Measurements from ENCODE around the gene GLT6D1. TPM values are rescaled to one million over a fixed set of nuclear protein-coding genes. Genes with fewer than 3 reads are reported as not detected.

Gene GLT6D1
- total RNA-seq, 4 donors from 2014 or later = not detected

GRCh38 chr9:135610290-135611141, 28.8 kb downstream of the GLT6D1 start:
- H3K27ac ChIP-seq = no peak overlapping the region
- H3K27me3 ChIP-seq = peaks cover 0 to 29% of the 10 kb centered on the region in 2 donors
- no peaks in the 10 kb centered on the region for H3K4me1 ChIP-seq
- no peak overlapping the region for H3K4me3 ChIP-seq
- no peaks in the 10 kb centered on the region for H3K36me3 ChIP-seq
- TF ChIP-seq, protein P1, sequence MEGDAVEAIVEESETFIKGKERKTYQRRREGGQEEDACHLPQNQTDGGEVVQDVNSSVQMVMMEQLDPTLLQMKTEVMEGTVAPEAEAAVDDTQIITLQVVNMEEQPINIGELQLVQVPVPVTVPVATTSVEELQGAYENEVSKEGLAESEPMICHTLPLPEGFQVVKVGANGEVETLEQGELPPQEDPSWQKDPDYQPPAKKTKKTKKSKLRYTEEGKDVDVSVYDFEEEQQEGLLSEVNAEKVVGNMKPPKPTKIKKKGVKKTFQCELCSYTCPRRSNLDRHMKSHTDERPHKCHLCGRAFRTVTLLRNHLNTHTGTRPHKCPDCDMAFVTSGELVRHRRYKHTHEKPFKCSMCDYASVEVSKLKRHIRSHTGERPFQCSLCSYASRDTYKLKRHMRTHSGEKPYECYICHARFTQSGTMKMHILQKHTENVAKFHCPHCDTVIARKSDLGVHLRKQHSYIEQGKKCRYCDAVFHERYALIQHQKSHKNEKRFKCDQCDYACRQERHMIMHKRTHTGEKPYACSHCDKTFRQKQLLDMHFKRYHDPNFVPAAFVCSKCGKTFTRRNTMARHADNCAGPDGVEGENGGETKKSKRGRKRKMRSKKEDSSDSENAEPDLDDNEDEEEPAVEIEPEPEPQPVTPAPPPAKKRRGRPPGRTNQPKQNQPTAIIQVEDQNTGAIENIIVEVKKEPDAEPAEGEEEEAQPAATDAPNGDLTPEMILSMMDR (IDR thresholded peaks at IDR 0.05) = no peak
- TF ChIP-seq POLR2A (IDR thresholded peaks at IDR 0.05) (no peak), EP300 (IDR thresholded peaks at IDR 0.05) (no peak)
- no peaks in the 10 kb centered on the region for H3K9me3 ChIP-seq
- 77 to 80% methylated on average over 12 to 13 of the region's 13 CpGs for WGBS, 2 donors
- no peak for DNase-seq (ENCODE audit: low spot score in 2 of 2)

- H3K4me3 ChIP-seq = no peak overlapping the region
Observed at GRCh38 chr9:135609366-135609955, 29.9 kb downstream of the GLT6D1 start.

GRCh38 chr9:135608999-135609317, 30.4 kb downstream of the GLT6D1 start:
- Histone ChIP-seq H3K9me3 (no peaks in the 10 kb centered on the region), H3K27ac (no peak overlapping the region), H3K27me3 (peaks cover 0 to 21% of the 10 kb centered on the region in 2 donors), H3K36me3 (no peaks in the 10 kb centered on the region), H3K4me1 (no peaks in the 10 kb centered on the region), H3K4me3 (no peak overlapping the region)
- 67 to 77% methylated on average over 13 to 15 of the region's 15 CpGs for WGBS, 2 donors
- no peak for DNase-seq (ENCODE audit: low spot score in 2 of 2)
- TF ChIP-seq, protein P1 (IDR thresholded peaks at IDR 0.05) = no peak
- TF ChIP-seq EP300 (IDR thresholded peaks at IDR 0.05) (no peak), POLR2A (IDR thresholded peaks at IDR 0.05) (no peak)

More at GRCh38 chr9:135609366-135609955, 29.9 kb downstream of the GLT6D1 start:
- Histone ChIP-seq H3K4me1 (no peaks in the 10 kb centered on the region), H3K27ac (no peak overlapping the region), H3K36me3 (no peaks in the 10 kb centered on the region), H3K27me3 (peaks cover 0 to 21% of the 10 kb centered on the region in 2 donors), H3K9me3 (no peaks in the 10 kb centered on the region)
- WGBS, 2 donors = 71 to 75% methylated on average over 17 of the region's 17 CpGs
- no peak for DNase-seq (ENCODE audit: low spot score in 2 of 2)
- TF ChIP-seq EP300 (IDR thresholded peaks at IDR 0.05) (no peak), POLR2A (IDR thresholded peaks at IDR 0.05) (no peak)
- TF ChIP-seq, protein P1 (IDR thresholded peaks at IDR 0.05) = no peak

GRCh38 chr9:135608294-135608998, 30.9 kb downstream of the GLT6D1 start:
- Histone ChIP-seq H3K4me1 (no peaks in the 10 kb centered on the region), H3K9me3 (no peaks in the 10 kb centered on the region), H3K27me3 (peaks cover 0 to 22% of the 10 kb centered on the region in 2 donors), H3K4me3 (no peak overlapping the region), H3K27ac (no peak overlapping the region), H3K36me3 (no peaks in the 10 kb centered on the region)
- 85 to 88% methylated on average over 11 to 16 of the region's 22 CpGs for WGBS, 2 donors
- DNase-seq (ENCODE audit: low spot score in 2 of 2) = no peak
- no peak for TF ChIP-seq EP300 (IDR thresholded peaks at IDR 0.05)

DNA sequence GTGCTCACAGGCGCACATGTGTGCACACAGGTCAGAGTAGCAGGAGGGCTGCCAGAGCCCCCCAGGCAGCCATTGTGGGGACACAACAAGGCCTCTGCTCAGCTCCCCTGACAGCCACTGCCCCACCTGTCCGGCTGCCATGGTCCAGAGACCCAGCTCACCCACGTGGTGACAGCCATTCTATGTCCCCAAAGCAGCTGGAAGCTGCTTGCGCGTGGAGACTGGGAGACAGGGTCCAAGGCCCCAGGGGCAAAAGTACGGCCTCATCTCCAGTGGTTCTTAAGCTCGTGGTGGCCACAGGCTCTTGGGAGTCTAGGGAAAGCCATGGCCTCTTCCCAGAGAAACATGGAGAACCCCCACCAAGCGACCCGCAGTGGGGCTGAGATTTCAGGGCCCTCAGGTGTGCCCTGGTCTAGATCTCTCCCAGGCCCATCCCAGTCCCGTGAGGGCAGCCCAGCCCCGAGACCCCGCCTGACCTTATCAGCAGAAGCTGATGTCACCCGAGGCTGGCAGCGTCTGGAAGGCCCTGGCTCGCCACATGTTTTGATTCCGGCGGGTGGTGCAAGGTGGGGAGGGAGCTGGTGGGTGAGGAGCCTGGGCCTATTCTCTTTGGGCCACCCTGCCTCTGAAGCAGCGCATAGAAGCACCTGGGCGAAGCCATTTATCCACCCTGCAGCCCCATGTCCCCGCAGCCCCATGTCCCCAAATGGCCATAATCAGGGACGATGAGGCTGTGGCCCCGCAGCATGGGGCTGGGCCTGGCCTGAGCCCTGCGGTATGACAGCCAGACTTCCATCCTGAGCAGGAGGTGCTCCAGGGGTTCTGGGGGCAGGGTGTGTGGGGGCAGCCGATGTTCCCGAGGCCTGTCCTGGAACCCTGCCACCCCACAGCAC, 31.7 kb downstream of the GLT6D1 start:
- H3K9me3 ChIP-seq = no peaks in the 10 kb centered on the region
- 72 to 83% methylated on average over 13 to 15 of the region's 25 CpGs for WGBS, 2 donors
- TF ChIP-seq, protein P1 (IDR thresholded peaks at IDR 0.05) = no peak
- TF ChIP-seq POLR2A (IDR thresholded peaks at IDR 0.05) (no peak), EP300 (IDR thresholded peaks at IDR 0.05) (no peak)
- no peaks in the 10 kb centered on the region for H3K36me3 ChIP-seq
- peaks cover 0 to 14% of the 10 kb centered on the region in 2 donors for H3K27me3 ChIP-seq
- no peak overlapping the region for H3K27ac ChIP-seq
- no peaks in the 10 kb centered on the region for H3K4me1 ChIP-seq
- no peak overlapping the region for H3K4me3 ChIP-seq
- DNase-seq (ENCODE audit: low spot score in 2 of 2) = no peak
